Neural cell (in vitro differentiated cells): Measurements from ENCODE around the gene MEGF6.

Experiments used
- CTCF ChIP-seq: fragments of 450-650 bp; IDR thresholded peaks from 2 replicates; pipeline ENCODE4 v1.5.1; 2014; ENCODE audit warnings: antibody characterized with exemption, mild to moderate bottlenecking, moderate library complexity; ENCODE audit not compliant: poor library complexity, severe bottlenecking
- EZH2 ChIP-seq: fragments of 200-600, 300-800 bp; shearing (Covaris generic), sonication (generic); IDR thresholded peaks from 2 replicates; pipeline ENCODE4 v1.6.1; 2014; ENCODE audit warnings: antibody characterized with exemption, low read length, borderline replicate concordance, mild to moderate bottlenecking; ENCODE audit not compliant: insufficient read depth, poor library complexity, severe bottlenecking

GRCh38 chr1:3467096-3468036, 143.9 kb downstream of the MEGF6 start:
- TF ChIP-seq EZH2, result no peak
- no peak for TF ChIP-seq CTCF
